ENCODE results near the gene CERS3. TPM values are rescaled to one million over a fixed set of nuclear protein-coding genes. Genes with fewer than 3 reads are reported as not detected.
A peak's percentile ranks its signal among the peaks of the same experiment; 100 is the strongest.

Gene CERS3
- total RNA-seq (under 1 TPM in 4 of 7 donors, not detected in 3; 0.11 to 0.48 (median 0.18) TPM), polyA plus RNA-seq (under 1 TPM in 1 of 2 donors, not detected in 1; 0.02 TPM)
- long read RNA-seq, donor 1: 0 reads
- long read RNA-seq, donor 2: 0 reads
- long read RNA-seq, donor 3, partial matches to known transcripts: 0 of 1 reads
- long read RNA-seq, donor 3, other reads (novel, unspliced or antisense): 1 of 1 reads

- H3K4me3 ChIP-seq: no peak within 1 kb of the TSS
- no peaks in the 10 kb centered on the region for H3K4me1 ChIP-seq (ENCODE audit: insufficient read depth)
- 85 to 87% (median 87%) methylated on average over 10 of the region's 10 CpGs for WGBS, 3 donors
- H3K36me3 ChIP-seq: no peaks in the 10 kb centered on the region
- H3K27ac ChIP-seq: no peak within 1 kb of the TSS
- no peak for DNase-seq
- H3K9me3 ChIP-seq: no peaks in the 10 kb centered on the region
- no peaks in the 10 kb centered on the region for H3K27me3 ChIP-seq
- intact Hi-C loops (cut with DNase I): loop anchor here in 1 of 4 donors (10.0 kb wide), 1 partner anchor 124 kb away; no protein-coding TSS in a partner anchor
- no peak for TF ChIP-seq CTCF (IDR thresholded peaks at IDR 0.05)
- no peak for TF ChIP-seq EP300 (IDR thresholded peaks at IDR 0.05)
- TF ChIP-seq POLR2A (IDR thresholded peaks at IDR 0.05): no peak
Measured at GRCh38 chr15:100528833-100529428, at the start of gene CERS3. CERS3 (minus strand) TSS chr15:100528950; CDS start chr15:100501849, 27,101 bp downstream.

- intact Hi-C loops (cut with DNase I): loop anchor here in 2 of 4 donors (2.0 to 5.0 kb wide), 2 partner anchors 221 to 225 kb away; no protein-coding TSS in a partner anchor
- H3K36me3 ChIP-seq: no peaks in the 10 kb centered on the region
- no peaks in the 10 kb centered on the region for H3K4me1 ChIP-seq (ENCODE audit: insufficient read depth)
- DNase-seq: no peak
- WGBS, 3 donors: 82 to 87% (median 87%) methylated on average over 4 of the region's 4 CpGs
- H3K4me3 ChIP-seq: no peak overlapping the region
- H3K27ac ChIP-seq: no peak overlapping the region
- no peak for TF ChIP-seq POLR2A (IDR thresholded peaks at IDR 0.05)
- TF ChIP-seq EP300 (IDR thresholded peaks at IDR 0.05): no peak
- TF ChIP-seq CTCF (IDR thresholded peaks at IDR 0.05): no peak
- H3K27me3 ChIP-seq: no peaks in the 10 kb centered on the region
- H3K9me3 ChIP-seq: no peaks in the 10 kb centered on the region
Measured at GRCh38 chr15:100573526-100573925, 44.8 kb upstream of the CERS3 start.

GRCh38 chr15:100572362-100572983 is 43.7 kb upstream of the CERS3 start:
- H3K27me3 ChIP-seq: no peaks in the 10 kb centered on the region
- no peak overlapping the region for H3K4me3 ChIP-seq
- WGBS, 3 donors: 45 to 50% (median 49%) methylated on average over 4 of the region's 4 CpGs
- no peaks in the 10 kb centered on the region for H3K4me1 ChIP-seq (ENCODE audit: insufficient read depth)
- DNase-seq: no peak
- H3K36me3 ChIP-seq: no peaks in the 10 kb centered on the region
- no peak for TF ChIP-seq EP300 (IDR thresholded peaks at IDR 0.05)
- TF ChIP-seq POLR2A (IDR thresholded peaks at IDR 0.05): no peak
- TF ChIP-seq CTCF (IDR thresholded peaks at IDR 0.05): peak in 2 of 3 donors; percentile 25 to 33
- intact Hi-C loops (cut with DNase I): loop anchor here in 2 of 4 donors (2.0 to 5.0 kb wide), 2 partner anchors 220 to 224 kb away; no protein-coding TSS in a partner anchor
- no peaks in the 10 kb centered on the region for H3K9me3 ChIP-seq
- H3K27ac ChIP-seq: no peak overlapping the region

GRCh38 chr15:100571592-100572167 is 42.9 kb upstream of the CERS3 start:
- H3K4me1 ChIP-seq (ENCODE audit: insufficient read depth): no peaks in the 10 kb centered on the region
- H3K27ac ChIP-seq: no peak overlapping the region
- no peaks in the 10 kb centered on the region for H3K36me3 ChIP-seq
- H3K4me3 ChIP-seq: no peak overlapping the region
- TF ChIP-seq POLR2A (IDR thresholded peaks at IDR 0.05): no peak
- TF ChIP-seq CTCF (IDR thresholded peaks at IDR 0.05): no peak
- TF ChIP-seq EP300 (IDR thresholded peaks at IDR 0.05): no peak
- H3K9me3 ChIP-seq: no peaks in the 10 kb centered on the region
- no peaks in the 10 kb centered on the region for H3K27me3 ChIP-seq
- DNase-seq: no peak
- 90 to 92% (median 91%) methylated on average over 6 of the region's 6 CpGs for WGBS, 3 donors
- intact Hi-C loops (cut with DNase I): loop anchor here in 2 of 4 donors (2.0 to 5.0 kb wide), 2 partner anchors 219 to 223 kb away; no protein-coding TSS in a partner anchor
